ENCODE data around the gene ADCY6.

ADCY6 gene

DNA sequence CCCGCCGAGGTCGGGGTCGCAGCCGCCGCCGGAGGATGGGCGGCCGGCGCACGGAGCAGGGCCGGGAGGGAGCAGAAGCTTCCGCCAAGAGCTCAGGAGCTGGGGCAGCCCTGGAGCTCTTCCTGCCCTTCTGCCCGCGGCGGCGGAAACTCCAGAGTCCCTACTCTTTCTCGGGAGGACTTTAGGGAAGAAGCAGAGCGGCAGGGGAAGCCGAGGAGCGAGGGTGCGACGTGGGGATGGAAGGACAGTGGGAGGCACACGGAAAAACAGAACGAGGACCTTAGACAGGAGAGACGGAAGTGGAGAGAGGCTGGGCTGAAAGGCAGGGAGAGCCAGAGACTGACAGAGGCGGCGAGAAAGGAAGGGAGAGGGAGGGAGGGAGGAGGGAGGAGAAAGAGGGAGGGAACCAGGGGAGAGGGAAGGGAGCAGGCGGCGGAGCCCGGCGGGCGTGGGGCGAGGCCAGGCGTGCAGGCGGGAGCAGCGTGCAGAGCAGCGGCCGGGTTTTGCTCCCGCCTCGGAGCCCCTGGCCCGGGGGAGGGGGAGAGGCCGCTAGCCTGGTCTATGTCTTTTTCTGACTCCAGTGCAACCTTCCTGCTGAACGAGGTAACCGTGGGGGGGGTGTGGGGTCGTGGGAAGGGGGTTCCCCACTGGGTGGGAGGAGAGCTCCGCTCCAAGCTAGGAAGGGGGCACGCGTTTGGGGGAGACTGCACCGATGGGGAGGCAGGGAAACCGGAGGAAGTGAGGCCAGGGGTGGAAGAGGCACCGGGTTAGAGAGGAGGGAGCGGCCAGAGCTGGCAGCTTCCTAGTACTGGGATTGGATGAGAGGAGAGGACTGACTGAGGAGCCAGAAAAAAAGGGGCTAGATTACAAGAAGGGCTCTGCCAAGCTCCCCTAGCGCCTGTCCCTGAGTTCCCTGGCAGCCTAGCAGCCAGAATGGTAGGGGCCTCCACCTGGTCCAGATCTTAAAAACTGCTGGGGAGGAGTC is 26.5 kb upstream of the ADCY6 start:
- DNase-seq (ENCODE audit: low read depth, low spot score): no peak

DNA sequence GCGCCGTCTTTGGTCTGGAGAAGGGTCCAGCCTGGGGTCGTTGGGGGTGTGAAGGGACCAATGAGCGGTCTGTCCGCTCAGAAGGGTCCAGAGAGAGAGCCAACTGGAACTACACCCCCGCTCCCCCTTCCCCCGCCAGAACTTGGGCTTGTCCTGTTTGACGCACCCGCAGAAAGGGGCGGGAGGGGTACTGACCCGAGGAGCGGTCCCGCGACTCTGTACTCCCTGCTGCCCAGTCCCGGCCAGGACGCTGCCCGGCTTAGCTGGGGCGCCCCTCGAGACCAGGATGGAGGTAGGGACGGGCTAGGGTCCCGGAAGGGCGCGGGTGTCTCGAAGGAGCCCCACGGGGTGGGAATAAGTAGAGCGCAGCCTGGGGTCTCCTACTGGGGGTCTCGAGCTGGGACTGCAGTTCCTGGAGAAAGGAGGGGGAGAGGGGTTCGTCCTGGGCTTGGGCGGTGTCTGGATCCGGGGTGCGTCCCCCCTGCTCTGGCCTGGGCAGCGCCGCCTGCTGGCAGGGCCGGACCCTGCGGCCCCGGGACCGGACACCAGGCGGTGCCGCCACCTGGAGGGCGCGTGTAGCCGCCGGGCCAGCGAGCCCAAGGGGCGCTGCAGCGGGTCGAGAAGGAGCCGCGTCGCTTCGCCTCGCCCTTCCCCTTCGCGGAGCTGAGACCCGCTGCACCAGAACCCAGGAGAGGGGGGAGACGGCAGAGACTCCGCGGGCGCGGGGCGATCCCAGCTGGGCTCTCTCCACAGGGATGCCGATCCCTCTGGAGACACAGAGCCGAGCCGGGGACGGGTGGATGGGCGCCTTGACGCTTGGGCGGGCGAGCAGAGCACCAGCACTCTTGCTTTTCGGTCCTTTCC is 25.6 kb upstream of the ADCY6 start:
- DNase-seq (ENCODE audit: low read depth, low spot score): peak; percentile 47

DNA sequence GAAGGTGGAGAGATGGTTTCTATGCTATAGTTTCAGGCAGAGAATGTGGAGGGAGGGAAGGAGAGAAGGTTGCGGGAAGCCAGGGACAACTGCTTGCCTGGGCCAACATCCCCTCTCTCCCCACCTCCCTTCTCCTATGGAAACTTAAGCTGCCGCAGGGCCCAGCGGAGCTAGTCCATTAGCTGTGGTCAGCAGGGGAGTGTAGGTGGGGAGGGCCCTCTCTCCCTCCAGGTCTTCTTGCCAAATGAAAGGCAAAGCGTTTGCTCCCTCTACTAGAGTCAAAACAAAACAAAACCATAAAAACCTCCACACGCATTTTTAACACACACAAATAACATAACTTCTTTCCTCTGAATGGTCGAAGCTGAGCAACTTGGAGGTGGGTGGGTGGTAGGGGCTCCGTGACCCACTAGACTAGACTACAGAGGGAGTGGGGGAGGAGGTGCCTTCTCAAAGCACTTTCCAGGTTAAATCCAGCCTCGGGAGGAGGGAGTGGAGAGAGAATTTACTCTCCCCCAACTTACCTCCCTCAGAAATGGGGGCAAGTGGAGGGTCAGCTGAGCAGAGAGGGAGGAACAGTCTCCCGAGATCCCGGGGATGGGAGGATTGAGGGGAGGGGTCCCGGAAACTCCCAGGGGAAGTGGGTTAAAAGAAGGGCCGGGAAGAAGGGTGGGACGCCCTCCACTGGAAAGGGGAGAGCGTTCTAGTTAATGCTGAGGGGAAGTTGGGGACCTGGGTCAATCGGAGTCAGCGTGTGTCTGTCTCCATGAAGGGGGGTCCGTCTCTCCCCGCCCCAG is 24.8 kb upstream of the ADCY6 start:
- no peak for DNase-seq (ENCODE audit: low read depth, low spot score)

DNA sequence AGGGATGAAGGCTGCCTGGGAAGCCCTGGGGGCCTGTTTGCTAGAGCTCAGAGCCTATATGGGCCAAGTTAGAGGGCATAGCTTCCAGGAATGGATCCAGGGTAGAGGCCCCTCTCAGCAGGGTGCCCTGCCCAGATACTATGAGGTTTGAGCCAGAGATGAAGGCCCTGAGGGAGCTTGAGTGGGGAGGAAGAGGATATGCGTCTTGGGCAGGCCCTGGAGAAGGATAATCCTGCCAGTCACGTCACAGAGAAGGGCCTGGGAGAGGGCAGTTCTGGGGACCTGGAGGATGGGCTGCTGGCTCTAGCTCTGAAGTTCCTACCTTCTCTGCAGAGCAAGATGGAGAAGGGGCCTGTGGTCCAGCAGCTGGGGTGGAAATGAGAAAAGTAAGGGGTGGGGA is 23.5 kb upstream of the ADCY6 start:
- DNase-seq (ENCODE audit: low read depth, low spot score): no peak

DNA sequence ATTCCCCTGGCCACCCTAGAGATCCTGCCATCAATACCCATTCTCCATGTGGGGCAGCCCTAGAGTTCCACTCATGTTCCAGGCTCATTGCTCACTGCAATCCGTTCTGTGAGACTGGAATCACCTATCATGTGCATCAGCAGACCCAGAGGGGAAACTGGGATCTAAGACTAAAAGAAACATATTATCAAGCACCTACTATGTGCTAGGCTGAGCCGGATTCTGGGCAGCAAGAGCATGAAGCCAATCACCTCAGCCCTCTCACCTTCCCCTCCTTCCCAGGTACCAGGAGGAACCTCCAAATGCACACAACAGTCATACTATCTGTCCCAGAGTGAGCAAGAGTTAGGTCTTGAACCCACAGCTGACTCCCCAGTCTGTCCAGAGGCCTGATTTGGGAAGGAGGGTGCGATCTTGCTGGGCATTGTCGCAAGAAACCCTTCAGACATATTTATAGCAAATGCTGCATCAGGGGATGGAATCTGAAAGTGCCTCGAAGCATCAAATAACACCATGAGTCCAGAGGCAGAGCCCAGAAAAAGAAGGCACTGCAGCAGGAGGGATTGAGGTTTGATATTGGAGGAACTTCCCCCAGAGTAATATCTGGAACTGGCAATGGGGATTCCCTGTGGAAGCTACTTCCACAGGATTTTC is 22.7 kb upstream of the ADCY6 start:
- no peak for DNase-seq (ENCODE audit: low read depth, low spot score)

DNA sequence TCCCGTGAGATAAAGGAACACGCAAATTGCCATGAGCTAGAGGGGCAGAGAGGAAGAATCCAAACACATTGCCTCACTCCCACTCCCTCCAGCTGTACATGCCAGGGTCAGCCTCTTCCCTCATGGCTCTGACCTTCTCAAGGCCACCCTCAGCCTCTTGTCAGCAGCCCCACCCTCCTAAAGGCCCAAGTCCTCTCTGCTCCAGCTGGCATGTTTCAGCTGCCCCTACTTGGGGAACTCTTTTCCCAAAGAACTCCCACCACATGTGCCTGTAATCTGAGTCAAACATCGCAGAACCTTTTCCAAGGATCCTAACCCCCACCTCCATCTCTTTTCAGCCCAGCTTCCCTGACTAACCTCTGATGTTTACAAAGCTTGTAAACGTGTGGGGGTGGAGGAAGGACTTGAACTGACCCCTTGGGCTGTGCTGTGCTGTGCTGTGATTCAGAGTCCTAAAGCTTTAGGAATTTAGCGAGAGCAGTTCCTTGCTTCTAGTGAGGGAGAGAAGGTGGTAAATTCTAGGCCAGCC is 22.1 kb upstream of the ADCY6 start:
- DNase-seq (ENCODE audit: low read depth, low spot score): no peak

DNA sequence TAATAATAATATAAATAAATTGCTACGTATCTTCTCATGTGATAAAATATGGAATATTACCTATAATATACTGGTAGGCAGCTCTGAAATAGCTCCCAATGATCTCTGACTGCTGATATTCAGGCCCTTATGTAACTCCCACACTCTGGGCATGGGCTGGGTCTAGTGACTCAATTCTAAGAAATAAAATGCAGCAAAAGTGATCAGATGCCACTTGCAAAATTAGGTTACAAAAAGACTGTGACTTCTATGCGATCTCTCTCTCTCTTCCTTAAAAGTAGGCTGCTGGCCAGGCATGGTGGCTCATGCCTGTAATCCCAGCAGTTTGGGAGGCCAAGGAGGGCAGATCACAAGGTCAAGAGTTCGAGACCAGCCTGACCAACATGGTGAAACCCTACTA is 19.1 kb upstream of the ADCY6 start:
- no peak for DNase-seq (ENCODE audit: low read depth, low spot score)

DNA sequence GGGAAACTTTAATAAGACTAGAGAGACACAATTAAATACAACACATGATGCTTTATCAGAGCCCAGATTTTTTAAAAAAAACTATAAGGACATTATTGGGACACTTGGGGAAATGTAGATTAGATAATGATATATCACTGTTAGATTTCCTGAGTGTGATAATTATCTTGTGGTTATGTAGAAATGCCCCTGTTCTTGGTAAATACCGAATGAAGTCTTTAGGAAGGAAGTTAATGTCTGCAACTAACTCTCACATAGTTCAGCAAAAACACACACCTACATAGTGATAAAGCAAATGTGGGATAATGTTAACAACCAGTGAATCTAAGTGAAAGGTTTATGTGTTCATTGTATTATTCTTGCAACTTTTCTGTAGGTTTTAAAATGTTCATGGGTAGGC is 14.8 kb upstream of the ADCY6 start:
- no peak for DNase-seq (ENCODE audit: low read depth, low spot score)

DNA sequence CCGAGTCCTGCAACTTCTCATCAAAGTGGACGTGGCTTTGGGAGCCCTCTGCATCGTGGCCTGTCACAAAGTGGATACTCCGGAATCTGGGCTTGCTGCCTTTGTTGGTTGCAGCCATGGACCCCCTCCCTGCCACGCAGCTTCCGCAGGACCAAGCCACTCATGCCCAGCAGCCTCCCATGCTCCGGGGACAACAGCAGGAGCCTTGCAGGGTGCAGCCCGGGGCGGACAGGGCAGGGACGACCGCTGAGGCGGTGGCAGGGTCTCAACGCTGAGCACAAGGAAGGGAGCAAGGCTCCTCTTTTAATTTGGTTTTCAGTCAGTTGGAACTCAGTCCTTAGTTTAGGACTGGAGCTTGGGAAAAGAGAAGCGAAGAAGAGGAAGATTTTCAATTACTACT is 12.1 kb upstream of the ADCY6 start:
- no peak for DNase-seq (ENCODE audit: low read depth, low spot score)

DNA sequence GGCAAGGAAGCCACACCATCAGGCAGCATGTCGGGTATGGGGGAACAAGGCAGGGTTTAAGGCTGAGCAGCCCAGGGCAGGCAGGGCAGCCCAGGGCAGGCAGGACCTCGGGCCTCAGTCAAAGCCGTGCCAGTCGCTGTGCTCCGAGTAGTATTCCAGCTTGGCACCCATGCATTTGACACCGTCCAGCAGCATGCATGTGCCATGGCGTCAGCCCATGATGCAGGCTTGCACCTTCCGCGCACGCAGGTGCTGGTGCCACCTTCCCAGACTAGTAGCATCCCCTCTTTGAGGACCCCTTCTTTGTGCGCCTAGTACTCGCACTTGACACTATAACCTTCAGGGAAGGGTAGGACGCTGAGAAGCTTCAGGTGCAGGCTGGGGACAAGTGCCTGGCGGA is 11.6 kb upstream of the ADCY6 start:
- DNase-seq (ENCODE audit: low read depth, low spot score): no peak

DNA sequence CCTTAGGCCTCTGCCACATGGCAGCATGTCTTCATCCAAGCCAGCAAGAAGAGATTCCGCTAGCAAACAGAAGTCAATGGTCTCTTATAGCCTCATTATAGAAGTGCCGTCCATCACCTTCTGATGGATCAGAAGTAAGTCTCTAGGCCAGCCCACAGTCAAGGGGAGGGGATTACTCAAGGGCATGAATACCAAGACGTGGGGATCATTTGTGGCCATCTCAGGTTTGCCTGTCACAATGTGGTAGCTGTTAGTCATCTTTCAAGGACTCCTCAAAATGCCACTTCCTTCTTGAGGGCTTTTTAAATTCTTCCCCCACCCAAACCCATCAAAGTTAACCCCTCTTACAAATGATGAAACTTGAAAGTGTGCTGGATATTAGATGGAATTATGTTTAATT is 8.1 kb upstream of the ADCY6 start:
- no peak for DNase-seq (ENCODE audit: low read depth, low spot score)

DNA sequence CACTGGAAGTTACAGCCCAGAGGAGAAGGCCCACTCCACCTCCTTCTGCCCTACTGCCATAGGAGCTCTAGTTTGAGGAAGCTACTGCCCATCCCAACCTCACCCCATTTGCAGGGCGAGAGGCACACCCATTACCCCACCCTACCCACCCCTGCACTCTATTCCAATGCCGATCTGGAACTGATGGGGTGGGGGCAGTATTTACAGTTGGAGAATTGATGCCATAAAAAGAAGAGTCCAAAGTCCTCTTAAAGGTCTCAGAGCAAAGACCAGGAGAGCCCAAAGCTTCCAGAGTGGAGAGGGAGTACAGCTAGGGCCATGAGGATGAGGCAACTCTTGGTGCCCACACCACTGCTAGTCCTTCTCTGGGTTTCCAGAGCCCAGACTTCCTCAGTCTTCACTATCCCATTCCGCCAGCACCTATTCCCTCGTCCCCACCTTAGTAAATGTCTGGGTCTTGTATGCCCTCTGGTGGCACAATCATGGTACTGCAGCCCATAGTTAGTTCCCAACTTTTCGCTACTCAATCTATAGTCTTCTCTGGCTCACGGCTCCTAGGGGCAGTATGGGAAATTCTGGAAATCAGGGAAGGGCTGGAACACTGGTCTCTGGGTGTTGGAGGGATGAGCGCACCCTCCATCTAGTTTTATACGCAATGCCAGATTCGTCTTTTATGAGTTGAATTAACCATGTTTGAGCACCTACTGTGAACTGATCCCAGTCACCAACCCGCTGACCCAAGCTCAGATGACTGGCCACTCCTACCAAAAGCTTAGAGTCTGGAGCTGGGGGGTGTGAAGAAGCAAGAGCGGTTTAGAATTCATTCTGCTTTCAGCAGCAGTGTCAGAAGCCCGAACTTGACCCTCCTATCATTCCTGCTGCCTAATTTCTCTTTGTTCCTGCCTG is 6.9 kb upstream of the ADCY6 start:
- DNase-seq (ENCODE audit: low read depth, low spot score): peak; percentile 24

DNA sequence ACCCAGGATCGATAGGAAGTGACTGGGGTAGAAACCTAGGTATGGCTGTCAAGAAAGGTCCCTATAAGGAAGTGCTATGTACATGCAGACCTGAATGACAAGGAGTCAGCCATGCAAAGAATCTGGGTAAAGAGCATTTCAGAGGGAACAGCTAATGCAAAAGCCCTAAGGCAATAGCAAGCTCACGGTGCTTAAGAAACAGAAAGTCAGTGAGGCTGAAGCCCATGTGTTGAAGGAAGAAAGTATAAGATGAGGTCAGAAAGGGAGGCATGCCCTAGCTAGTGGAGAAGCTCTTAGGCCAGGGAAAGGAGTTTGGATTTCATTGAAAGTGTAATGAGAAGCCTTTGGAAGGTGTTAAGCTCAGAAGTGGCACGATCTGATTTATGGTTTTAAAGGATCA is 6.0 kb upstream of the ADCY6 start:
- DNase-seq (ENCODE audit: low read depth, low spot score): no peak

DNA sequence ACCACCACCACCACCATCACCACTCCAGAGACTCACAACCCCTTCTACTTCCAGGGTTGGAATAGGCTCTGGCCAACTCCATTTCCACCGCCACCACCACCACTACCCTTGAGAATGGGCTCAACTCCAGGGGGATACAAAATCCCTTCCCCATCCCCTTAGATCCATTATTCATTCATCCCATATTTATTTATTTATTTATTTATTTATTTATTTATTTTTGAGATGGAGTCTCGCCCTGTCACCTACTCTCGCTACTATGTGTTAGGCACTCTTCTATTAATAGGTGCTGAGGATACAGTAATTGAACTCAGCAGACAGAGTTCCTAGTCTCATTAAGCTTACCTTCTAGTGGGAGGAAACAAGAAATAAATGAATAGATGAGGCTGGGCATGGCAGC is 4.8 kb upstream of the ADCY6 start:
- no peak for DNase-seq (ENCODE audit: low read depth, low spot score)

DNA sequence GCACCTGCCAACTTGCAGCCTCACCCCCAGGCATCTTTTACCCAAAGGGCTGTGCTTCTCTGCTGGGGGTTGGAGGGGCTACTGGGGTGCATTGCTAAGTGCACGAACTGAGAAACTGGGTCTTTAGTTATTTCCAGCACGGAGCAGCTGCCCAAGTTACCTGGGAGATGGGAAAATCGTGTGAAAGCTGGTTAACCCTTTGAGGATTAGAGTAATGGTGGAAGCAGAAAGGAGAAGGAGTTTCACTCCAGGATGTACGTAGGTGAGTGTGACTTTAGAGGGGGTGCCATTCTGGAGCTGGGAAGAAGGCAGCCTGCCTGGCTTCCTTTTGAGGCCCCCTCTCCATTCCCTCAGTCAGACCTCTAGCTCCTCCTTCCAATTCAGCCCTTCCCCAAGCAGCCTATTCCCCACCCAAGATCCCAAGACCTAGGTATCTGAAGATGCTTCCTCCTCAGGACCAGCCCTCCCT is 1.0 kb upstream of the ADCY6 start:
- DNase-seq (ENCODE audit: low read depth, low spot score): no peak

DNA sequence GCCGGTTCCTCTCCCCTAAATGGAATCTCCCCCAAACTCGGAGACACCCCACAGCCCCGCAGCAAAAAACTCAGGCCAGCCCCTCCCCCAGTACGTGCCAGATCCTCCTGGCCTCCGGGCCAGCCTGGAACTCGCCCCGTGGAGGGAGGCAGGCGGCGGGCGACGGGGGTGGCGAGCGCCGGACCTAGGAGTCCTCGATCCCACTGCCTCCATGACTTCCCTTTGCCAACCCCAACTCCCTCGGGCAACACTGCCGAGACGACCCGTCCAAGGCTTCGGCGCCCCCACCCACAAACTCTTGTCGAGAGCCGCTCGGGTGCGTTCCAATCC is 400 bp downstream of the ADCY6 start:
- no peak for DNase-seq (ENCODE audit: low read depth, low spot score)

DNA sequence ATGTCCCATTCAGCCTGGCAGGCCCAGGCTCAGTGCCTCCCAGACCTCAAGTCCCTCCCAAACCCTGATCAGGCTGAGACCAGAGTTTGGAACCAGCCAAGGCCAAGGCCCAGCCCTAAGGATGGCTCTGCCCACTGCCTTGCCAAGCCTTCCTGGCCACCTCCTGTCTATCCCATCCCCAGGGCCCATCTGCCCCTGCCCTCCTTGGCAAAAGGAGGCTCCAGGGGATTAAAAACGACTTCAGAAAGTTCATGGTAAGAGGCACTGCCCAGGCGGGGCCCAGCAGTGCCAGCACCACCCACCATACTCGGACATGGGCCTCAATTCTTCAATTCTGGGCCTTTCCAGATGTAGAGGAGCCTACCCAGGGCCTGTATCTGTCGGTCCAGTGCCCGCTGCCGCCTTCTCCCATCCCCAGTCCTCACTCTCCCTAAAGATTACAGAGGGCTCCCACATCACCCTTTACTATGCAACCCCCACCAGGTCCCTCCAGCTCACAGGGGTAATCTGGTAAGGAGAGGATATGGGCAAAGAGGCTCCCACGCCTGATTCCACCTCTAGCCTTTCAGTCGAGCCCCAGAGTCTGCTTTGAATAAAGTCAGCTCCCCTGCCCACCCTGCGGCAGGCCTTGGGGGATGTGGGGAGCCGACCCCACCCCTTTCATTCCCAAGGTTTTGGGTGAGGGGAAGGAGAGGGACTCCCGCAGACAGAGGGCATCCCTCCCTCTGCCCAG is 932 bp downstream of the ADCY6 start:
- no peak for DNase-seq (ENCODE audit: low read depth, low spot score)

DNA sequence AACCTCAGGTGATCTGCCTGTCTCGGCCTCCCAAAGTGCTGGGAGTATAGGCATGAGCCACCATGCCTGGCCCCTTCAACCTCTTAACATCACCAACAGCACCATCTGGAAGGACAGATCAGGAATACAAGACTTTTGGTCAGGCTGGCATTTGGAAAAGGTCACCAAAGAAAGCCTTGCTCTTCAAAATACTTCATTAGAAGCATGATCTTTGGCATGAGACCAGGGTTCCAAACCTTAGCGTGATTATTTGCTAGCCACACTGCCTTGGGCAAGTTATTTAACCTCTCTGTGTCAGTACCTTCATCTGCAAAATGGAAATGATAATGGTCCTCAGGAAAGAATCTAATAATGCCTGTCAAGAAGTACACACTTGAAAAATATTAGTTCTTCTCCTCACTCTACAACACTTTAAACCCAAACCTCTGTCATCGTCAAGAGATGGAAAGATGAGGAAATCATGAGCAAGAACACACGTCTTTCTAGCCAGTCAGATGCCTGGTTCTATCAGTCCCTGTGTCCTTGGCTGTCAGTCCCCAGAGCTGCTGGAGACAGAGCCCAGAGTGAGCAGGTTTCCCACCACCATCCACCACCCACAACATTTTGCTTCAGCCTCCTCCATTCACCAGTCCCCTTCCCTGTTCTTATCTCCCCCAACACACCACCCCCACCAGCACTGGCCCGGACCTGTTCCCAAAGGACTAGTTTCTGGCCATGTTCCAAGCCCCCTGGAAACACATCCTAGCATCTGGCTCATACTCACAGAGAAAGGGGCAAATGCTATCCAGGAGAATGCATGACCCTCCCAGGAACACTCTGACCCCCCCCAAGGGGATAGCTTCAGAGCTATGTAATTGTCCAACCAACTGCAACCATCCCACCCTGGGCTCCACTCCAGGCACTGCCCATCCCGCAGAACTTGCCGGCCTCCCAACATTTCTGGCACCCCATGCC is 2.0 kb downstream of the ADCY6 start:
- DNase-seq (ENCODE audit: low read depth, low spot score): no peak
